ENCODE data around the gene ELMO1.

Gene ELMO1

GRCh38 chr7:37295401-37295800, 153.3 kb downstream of the ELMO1 start:
- DNase-seq: no peak

- DNase-seq: no peak
These were observed 157.9 kb downstream of the ELMO1 start for GRCh38 chr7:37290731-37291130.

DNA sequence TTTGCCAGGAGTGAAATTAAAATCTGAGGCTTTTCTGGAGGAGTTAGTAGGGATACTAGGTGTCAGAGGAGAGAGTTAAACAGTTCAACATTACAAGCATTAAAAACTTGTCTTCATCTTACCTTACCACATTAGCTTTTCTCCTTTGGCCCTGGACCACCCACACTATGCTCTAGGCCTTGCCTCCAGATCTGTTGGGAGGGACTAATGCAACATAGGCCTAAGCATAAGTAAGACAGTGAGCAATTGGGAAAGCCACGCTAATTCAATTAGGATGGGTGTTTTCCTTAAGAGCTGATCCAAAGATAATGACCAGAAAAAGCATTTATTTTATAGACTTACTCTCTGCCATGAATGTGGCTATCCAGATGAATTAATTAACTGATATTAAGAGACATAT, 158.9 kb downstream of the ELMO1 start:
- no peak for DNase-seq

GRCh38 chr7:37289367-37289766, 159.3 kb downstream of the ELMO1 start:
- no peak for DNase-seq

- no peak for DNase-seq
These were observed 161.4 kb downstream of the ELMO1 start for GRCh38 chr7:37287131-37287855.

GRCh38 chr7:37286454-37286832, 162.2 kb downstream of the ELMO1 start:
- DNase-seq: no peak

DNA sequence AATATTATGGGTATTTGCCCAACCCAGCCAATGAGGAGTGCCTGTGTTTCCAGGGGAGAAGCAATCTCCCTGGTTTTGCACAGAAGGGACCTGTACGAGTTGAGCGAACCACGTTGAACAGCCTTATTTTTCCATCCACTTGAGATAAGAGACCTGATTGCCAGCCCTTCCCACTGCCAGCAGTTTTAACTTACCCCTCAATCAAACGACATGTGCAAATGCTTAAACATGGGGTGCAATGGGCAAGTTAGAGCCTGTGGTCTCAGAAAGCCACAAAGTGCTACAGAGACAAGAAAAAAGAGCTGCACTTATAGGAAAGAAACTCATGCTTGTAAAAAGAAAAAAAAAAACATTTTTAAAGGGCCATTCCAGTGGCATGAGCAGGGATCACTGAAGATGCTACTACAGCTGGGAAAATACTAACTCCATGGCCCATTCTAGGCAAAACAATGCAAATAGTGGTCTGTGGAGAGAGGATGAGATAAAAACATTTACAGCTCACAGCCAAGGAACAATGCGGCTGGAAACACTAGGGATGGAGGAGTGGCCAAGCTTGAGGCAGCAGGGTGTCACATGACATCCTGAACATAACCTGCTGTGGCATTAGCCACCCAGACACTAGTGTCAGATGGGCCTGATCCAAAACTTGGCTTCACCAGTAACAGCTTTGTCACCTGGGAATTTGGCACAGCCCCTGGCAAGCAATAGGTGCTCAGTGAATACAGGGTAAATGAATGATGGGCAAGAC, 162.8 kb downstream of the ELMO1 start:
- no peak for DNase-seq

GRCh38 chr7:37284805-37285231, 163.8 kb downstream of the ELMO1 start:
- DNase-seq: no peak

GRCh38 chr7:37284285-37284684, 164.4 kb downstream of the ELMO1 start:
- DNase-seq: no peak

DNA sequence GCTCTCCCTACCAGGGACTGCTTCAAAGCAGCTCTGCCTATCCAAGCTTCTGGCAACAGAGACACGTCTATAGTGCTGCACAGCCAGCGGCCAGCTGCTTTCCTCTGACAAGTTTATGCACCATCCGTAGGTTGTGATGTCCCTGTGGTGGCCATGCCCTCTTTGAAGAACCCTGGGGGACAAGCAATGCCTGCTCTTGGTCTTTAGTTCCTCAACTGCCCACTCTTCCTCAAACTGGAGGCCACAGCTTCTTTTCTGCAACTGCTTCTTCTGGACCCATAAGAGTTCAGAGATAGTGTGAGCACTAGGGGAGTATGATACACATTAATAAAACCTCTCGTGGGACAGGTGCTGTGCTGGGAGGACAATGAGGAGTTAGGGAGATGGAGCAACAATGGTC, 164.9 kb downstream of the ELMO1 start:
- no peak for DNase-seq

DNA sequence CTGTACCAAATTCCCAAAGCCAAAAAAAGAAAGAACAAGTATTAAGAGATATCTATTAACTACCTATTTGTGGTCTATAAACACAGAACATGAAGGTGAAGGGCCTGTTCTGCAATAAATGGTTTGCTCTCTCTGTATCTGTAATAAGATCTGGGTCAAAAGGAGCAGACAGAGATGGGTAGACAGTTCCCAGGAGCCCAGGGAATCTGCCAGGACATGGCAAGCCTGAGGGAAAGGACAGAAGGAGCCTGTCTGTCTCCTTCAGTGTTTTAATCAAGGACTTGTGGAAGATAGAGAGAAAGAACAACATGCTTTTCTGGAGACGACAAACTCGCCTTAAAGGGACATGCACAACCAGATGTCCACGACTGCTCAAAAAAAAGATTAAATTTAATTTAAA, 165.7 kb downstream of the ELMO1 start:
- DNase-seq: no peak

DNA sequence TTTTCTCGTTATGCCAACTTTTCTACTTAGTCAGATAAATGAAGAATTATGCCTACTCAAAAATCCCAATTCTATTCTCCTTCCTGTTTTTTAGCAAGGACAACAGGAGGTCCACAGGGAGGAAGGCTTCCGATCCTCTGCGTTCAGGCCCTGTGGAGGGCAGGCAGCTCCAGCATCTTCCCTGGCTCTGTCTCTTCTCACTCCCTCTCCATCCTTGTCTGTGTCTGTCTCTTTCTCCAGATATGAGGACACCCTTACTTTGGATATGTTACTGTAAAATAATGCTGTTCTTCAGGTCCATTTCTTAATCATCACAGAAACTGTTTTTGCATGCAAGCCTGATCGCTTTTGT, 166.6 kb downstream of the ELMO1 start:
- DNase-seq: no peak

DNA sequence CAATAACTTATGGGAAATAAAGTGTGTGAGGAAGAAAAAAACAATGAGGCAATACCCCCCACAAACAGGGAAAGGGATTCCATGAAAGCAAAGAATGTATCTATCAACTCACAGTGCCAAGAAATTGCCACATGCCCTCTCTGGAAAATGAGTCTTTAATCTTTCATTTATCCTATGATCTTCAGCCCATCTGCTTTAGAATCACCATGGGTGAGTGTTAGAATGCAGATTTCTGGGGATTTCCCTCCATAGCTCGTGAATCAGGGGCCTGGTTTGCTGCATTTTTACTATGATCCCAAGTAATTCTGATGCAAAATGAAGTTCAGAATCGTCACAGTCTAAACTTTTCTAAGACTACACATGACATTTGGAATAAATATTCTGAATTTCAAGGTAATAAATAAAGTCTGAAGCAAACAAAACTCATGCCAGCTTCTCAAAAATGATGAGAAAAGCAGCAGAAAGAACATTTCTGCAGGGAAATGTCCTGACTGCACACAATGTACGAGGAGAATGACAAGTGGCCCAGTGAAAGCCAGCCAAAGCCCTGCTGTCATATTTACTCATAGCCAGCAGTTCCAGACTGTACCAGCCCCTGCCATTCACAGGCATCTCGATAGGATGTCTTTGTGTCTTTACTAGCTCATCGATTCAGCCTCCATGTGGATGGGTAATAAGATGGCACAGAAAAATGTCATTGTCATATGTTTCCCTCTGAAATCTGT, 167.1 kb downstream of the ELMO1 start:
- DNase-seq: no peak

GRCh38 chr7:37277513-37277912, 171.2 kb downstream of the ELMO1 start:
- DNase-seq: no peak

GRCh38 chr7:37275078-37275710, 173.5 kb downstream of the ELMO1 start:
- no peak for DNase-seq

- no peak for DNase-seq
These were observed 174.8 kb downstream of the ELMO1 start for GRCh38 chr7:37273891-37274290.

GRCh38 chr7:37269711-37270508, 178.8 kb downstream of the ELMO1 start:
- DNase-seq: no peak

DNA sequence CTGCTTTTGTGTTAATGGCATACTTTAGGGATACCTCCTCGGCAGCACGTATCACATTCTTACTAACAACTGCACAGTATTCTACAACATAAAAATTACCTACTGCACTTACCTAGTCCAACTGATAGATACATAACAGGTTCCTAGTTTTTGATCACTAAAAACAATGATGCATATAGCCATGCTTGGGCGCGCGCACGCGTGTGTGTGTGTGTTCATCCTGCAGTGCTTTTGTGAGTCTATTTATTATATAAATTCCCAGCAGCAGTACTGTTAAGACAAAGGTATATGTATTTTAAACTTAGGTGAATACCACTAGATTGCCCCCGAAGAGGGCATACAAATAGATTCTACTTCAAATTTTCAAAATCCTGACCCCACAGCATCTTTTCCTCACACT, 181.4 kb downstream of the ELMO1 start:
- DNase-seq: no peak

DNA sequence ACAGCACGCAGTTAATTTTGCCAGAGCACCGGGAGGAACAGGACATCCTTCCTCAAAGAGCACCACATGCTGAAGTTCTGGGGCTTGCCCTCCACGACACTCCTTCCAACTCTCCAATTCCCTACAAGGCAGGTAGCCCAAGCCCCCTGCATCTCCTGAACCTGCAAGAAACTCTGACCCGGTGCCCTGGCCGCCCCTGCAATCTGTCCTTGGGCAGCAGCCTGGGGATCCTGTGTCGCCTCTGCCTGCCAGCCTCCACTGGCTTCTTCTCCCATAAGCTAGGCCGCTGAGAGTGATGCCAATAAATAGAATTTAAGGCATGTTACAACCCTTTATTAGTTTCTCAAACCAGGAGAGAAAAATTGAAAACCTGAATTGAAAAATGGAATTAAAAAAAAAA, 182.8 kb downstream of the ELMO1 start:
- no peak for DNase-seq

DNA sequence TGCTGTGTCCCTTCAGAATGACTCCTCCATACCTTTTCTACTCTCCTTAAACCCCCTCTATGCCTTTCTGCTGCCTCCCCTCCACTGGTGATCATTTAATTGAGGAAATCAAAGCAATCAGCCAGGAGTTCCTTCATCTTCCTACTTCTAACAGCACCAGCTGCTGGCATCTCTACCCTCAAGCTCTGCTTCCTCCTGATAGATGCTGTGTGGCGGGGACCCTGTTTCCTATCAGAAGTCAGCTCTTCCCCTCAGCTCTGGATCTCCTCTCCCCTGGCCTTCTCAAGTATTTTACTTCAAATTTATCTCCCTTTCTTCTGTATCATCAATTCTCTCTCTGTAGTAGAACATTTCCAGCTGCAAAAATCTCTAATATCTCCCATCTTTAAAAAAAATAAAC, 183.7 kb downstream of the ELMO1 start:
- DNase-seq: no peak

- no peak for DNase-seq
These were observed 186.5 kb downstream of the ELMO1 start for GRCh38 chr7:37262181-37262580.

DNA sequence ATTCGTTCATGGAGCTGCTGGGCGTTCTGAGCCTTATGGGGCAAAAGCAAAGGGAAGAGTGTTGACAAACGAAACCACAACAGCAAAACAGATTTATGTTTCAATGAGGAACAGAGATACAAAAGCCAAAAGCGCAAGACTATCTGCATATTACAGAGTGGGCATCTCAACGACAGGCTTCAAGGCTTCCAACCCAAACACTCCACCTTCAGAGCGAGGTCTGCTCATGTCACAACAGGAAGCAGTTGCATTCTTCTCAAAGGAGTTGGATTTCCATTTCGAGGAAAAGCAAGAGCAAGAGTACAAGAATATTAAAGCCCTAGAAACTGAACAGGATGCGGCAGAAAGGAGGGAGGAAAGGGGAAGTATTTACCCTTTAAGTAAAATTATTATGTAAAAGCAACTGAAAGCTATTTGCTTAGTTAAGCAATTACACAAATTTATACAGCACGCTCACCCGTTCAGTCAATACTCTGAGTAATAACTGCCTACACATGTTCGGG, 189.3 kb downstream of the ELMO1 start:
- DNase-seq: no peak
